ENCODE data around the gene PIWIL4.
A peak's percentile ranks its signal among the peaks of the same experiment; 100 is the strongest.

The PIWIL4 gene

GRCh38 chr11:94583866-94584500 lies 16.8 kb downstream of the PIWIL4 start:
- Histone ChIP-seq H3K4me3 (ENCODE audit: insufficient read depth in 1 of 2, low read depth in 1 of 2, low read length in 2 of 2) (no peak overlapping the region), H2AK5ac (ENCODE audit: low read length, severe bottlenecking) (no peak overlapping the region), H3K79me1 (replicated peaks; ENCODE audit: low read length, poor library complexity, severe bottlenecking) (no peaks in the 10 kb centered on the region), H2BK15ac (ENCODE audit: low read depth, poor library complexity, severe bottlenecking) (no peak overlapping the region), H3K18ac (ENCODE audit: low read depth in 1 of 2, low read length in 2 of 2) (no peak overlapping the region), H3K14ac (ENCODE audit: low read length in 2 of 2) (no peak overlapping the region), H2BK5ac (ENCODE audit: low read depth, low read length, poor library complexity, severe bottlenecking) (no peak overlapping the region), H3K9ac (ENCODE audit: low read length) (no peak overlapping the region), H3K4me1 (ENCODE audit: control insufficient read depth, insufficient read depth, low read depth, low read length) (no peaks in the 10 kb centered on the region), H3K23ac (ENCODE audit: low read length in 2 of 2) (no peak overlapping the region), H3K27me3 (ENCODE audit: control insufficient read depth in 1 of 2, insufficient read depth in 1 of 2, low read length in 2 of 2) (no peaks in the 10 kb centered on the region), H3K27ac (ENCODE audit: low read length, poor library complexity, severe bottlenecking) (no peak overlapping the region), H2BK12ac (ENCODE audit: low read length in 2 of 2) (no peak overlapping the region), H3K36me3 (ENCODE audit: control insufficient read depth in 1 of 2, insufficient read depth in 2 of 2, low read depth in 1 of 2, low read length in 2 of 2) (peaks cover 0 to under 1% of the 10 kb centered on the region in 2 experiments), H3K9me3 (ENCODE audit: control insufficient read depth, low read length) (no peaks in the 10 kb centered on the region), H4K8ac (ENCODE audit: low read length) (no peak overlapping the region), H2BK120ac (ENCODE audit: low read depth, low read length) (no peak overlapping the region), H3K4ac (ENCODE audit: low read depth in 1 of 2, low read length in 2 of 2) (no peak overlapping the region), H2AFZ (ENCODE audit: low read depth, low read length) (no peak overlapping the region), H3K4me2 (ENCODE audit: low read length, poor library complexity, severe bottlenecking) (no peak overlapping the region), H4K91ac (ENCODE audit: low read length) (no peak overlapping the region)
- WGBS = 93% methylated on average over 3 of the region's 3 CpGs
- peak; percentile 2 for DNase-seq

GRCh38 chr11:94584978-94585377 lies 17.8 kb downstream of the PIWIL4 start:
- Histone ChIP-seq H4K91ac (ENCODE audit: low read length) (no peak overlapping the region), H3K9me3 (ENCODE audit: control insufficient read depth, low read length) (no peaks in the 10 kb centered on the region), H3K14ac (ENCODE audit: low read length in 2 of 2) (no peak overlapping the region), H2AK5ac (ENCODE audit: low read length, severe bottlenecking) (no peak overlapping the region), H3K4me1 (ENCODE audit: control insufficient read depth, insufficient read depth, low read depth, low read length) (no peaks in the 10 kb centered on the region), H2BK5ac (ENCODE audit: low read depth, low read length, poor library complexity, severe bottlenecking) (no peak overlapping the region), H3K4ac (ENCODE audit: low read depth in 1 of 2, low read length in 2 of 2) (no peak overlapping the region), H3K18ac (ENCODE audit: low read depth in 1 of 2, low read length in 2 of 2) (no peak overlapping the region), H3K23ac (ENCODE audit: low read length in 2 of 2) (no peak overlapping the region), H3K9ac (ENCODE audit: low read length) (no peak overlapping the region), H3K79me1 (replicated peaks; ENCODE audit: low read length, poor library complexity, severe bottlenecking) (no peaks in the 10 kb centered on the region), H3K36me3 (ENCODE audit: control insufficient read depth in 1 of 2, insufficient read depth in 2 of 2, low read depth in 1 of 2, low read length in 2 of 2) (peaks cover 0 to 10% of the 10 kb centered on the region in 2 experiments), H3K27ac (ENCODE audit: low read length, poor library complexity, severe bottlenecking) (no peak overlapping the region), H2BK12ac (ENCODE audit: low read length in 2 of 2) (no peak overlapping the region), H2AFZ (ENCODE audit: low read depth, low read length) (no peak overlapping the region), H3K27me3 (ENCODE audit: control insufficient read depth in 1 of 2, insufficient read depth in 1 of 2, low read length in 2 of 2) (no peaks in the 10 kb centered on the region), H3K4me3 (ENCODE audit: insufficient read depth in 1 of 2, low read depth in 1 of 2, low read length in 2 of 2) (no peak overlapping the region), H2BK120ac (ENCODE audit: low read depth, low read length) (no peak overlapping the region), H4K8ac (ENCODE audit: low read length) (no peak overlapping the region), H2BK15ac (ENCODE audit: low read depth, poor library complexity, severe bottlenecking) (no peak overlapping the region), H3K4me2 (ENCODE audit: low read length, poor library complexity, severe bottlenecking) (no peak overlapping the region)
- DNase-seq = no peak
- 100% methylated on average over 4 of the region's 5 CpGs for WGBS

- Histone ChIP-seq H4K91ac (ENCODE audit: low read length) (no peak overlapping the region), H3K4me3 (ENCODE audit: insufficient read depth in 1 of 2, low read depth in 1 of 2, low read length in 2 of 2) (no peak overlapping the region), H3K27ac (ENCODE audit: low read length, poor library complexity, severe bottlenecking) (no peak overlapping the region), H3K36me3 (ENCODE audit: control insufficient read depth in 1 of 2, insufficient read depth in 2 of 2, low read depth in 1 of 2, low read length in 2 of 2) (peaks cover 0 to 14% of the 10 kb centered on the region in 2 experiments), H3K4me2 (ENCODE audit: low read length, poor library complexity, severe bottlenecking) (no peak overlapping the region), H3K4ac (ENCODE audit: low read depth in 1 of 2, low read length in 2 of 2) (no peak overlapping the region), H3K18ac (ENCODE audit: low read depth in 1 of 2, low read length in 2 of 2) (no peak overlapping the region), H3K4me1 (ENCODE audit: control insufficient read depth, insufficient read depth, low read depth, low read length) (no peaks in the 10 kb centered on the region), H3K23ac (ENCODE audit: low read length in 2 of 2) (no peak overlapping the region), H2AK5ac (ENCODE audit: low read length, severe bottlenecking) (no peak overlapping the region), H3K27me3 (ENCODE audit: control insufficient read depth in 1 of 2, insufficient read depth in 1 of 2, low read length in 2 of 2) (no peaks in the 10 kb centered on the region), H2BK120ac (ENCODE audit: low read depth, low read length) (no peak overlapping the region), H4K8ac (ENCODE audit: low read length) (no peak overlapping the region), H3K79me1 (replicated peaks; ENCODE audit: low read length, poor library complexity, severe bottlenecking) (no peaks in the 10 kb centered on the region), H3K14ac (ENCODE audit: low read length in 2 of 2) (no peak overlapping the region), H3K9me3 (ENCODE audit: control insufficient read depth, low read length) (no peaks in the 10 kb centered on the region), H2BK12ac (ENCODE audit: low read length in 2 of 2) (no peak overlapping the region), H2AFZ (ENCODE audit: low read depth, low read length) (no peak overlapping the region), H3K9ac (ENCODE audit: low read length) (no peak overlapping the region), H2BK15ac (ENCODE audit: low read depth, poor library complexity, severe bottlenecking) (no peak overlapping the region), H2BK5ac (ENCODE audit: low read depth, low read length, poor library complexity, severe bottlenecking) (no peak overlapping the region)
- WGBS = 100% methylated on average over 1 of the region's 3 CpGs
- no peak for DNase-seq
Observed at GRCh38 chr11:94585399-94585798, 18.2 kb downstream of the PIWIL4 start.

GRCh38 chr11:94586546-94586945 lies 19.4 kb downstream of the PIWIL4 start:
- peaks cover 0 to 25% of the 10 kb centered on the region in 2 experiments for H3K36me3 ChIP-seq (ENCODE audit: control insufficient read depth in 1 of 2, insufficient read depth in 2 of 2, low read depth in 1 of 2, low read length in 2 of 2)
- H2AFZ ChIP-seq (ENCODE audit: low read depth, low read length) = no peak overlapping the region
- H3K9ac ChIP-seq (ENCODE audit: low read length) = no peak overlapping the region
- no peak overlapping the region for H2BK5ac ChIP-seq (ENCODE audit: low read depth, low read length, poor library complexity, severe bottlenecking)
- no peak overlapping the region for H4K8ac ChIP-seq (ENCODE audit: low read length)
- H2AK5ac ChIP-seq (ENCODE audit: low read length, severe bottlenecking) = no peak overlapping the region
- no peaks in the 10 kb centered on the region for H3K9me3 ChIP-seq (ENCODE audit: control insufficient read depth, low read length)
- H2BK12ac ChIP-seq (ENCODE audit: low read length in 2 of 2) = no peak overlapping the region
- no peaks in the 10 kb centered on the region for H3K79me1 ChIP-seq (replicated peaks; ENCODE audit: low read length, poor library complexity, severe bottlenecking)
- 65% methylated on average over 2 of the region's 5 CpGs for WGBS
- no peak overlapping the region for H3K18ac ChIP-seq (ENCODE audit: low read depth in 1 of 2, low read length in 2 of 2)
- H3K14ac ChIP-seq (ENCODE audit: low read length in 2 of 2) = no peak overlapping the region
- H2BK15ac ChIP-seq (ENCODE audit: low read depth, poor library complexity, severe bottlenecking) = no peak overlapping the region
- H3K27ac ChIP-seq (ENCODE audit: low read length, poor library complexity, severe bottlenecking) = no peak overlapping the region
- H3K4ac ChIP-seq (ENCODE audit: low read depth in 1 of 2, low read length in 2 of 2) = no peak overlapping the region
- no peaks in the 10 kb centered on the region for H3K27me3 ChIP-seq (ENCODE audit: control insufficient read depth in 1 of 2, insufficient read depth in 1 of 2, low read length in 2 of 2)
- H4K91ac ChIP-seq (ENCODE audit: low read length) = no peak overlapping the region
- H3K4me1 ChIP-seq (ENCODE audit: control insufficient read depth, insufficient read depth, low read depth, low read length) = no peaks in the 10 kb centered on the region
- H3K4me3 ChIP-seq (ENCODE audit: insufficient read depth in 1 of 2, low read depth in 1 of 2, low read length in 2 of 2) = no peak overlapping the region
- no peak overlapping the region for H3K23ac ChIP-seq (ENCODE audit: low read length in 2 of 2)
- H3K4me2 ChIP-seq (ENCODE audit: low read length, poor library complexity, severe bottlenecking) = no peak overlapping the region
- no peak overlapping the region for H2BK120ac ChIP-seq (ENCODE audit: low read depth, low read length)
- DNase-seq = no peak

Measured in mesenchymal stem cell (in vitro differentiated cells and primary cell).